SW480 (cell line): Measurements from ENCODE around the gene PRR19.

Experiments used
- DNase-seq: peaks from one replicate; pipeline ENCODE4 v3.0.0-alpha.2; 2016; ENCODE audit warnings: low spot score

Gene PRR19

GRCh38 chr19:42271861-42272534 lies 29.9 kb upstream of the PRR19 start:
- no peak for DNase-seq

- no peak for DNase-seq
These were observed 29.4 kb upstream of the PRR19 start for GRCh38 chr19:42272535-42272897.

- DNase-seq: no peak
These were observed 28.9 kb upstream of the PRR19 start for GRCh38 chr19:42272989-42273406.

- DNase-seq: no peak
These were observed 28.4 kb upstream of the PRR19 start for GRCh38 chr19:42273407-42274064.

GRCh38 chr19:42274065-42274682 lies 27.8 kb upstream of the PRR19 start:
- no peak for DNase-seq

- DNase-seq: no peak
These were observed 26.8 kb upstream of the PRR19 start for GRCh38 chr19:42275103-42275502.

GRCh38 chr19:42275517-42275916 lies 26.4 kb upstream of the PRR19 start:
- no peak for DNase-seq

- DNase-seq: no peak
These were observed 25.6 kb upstream of the PRR19 start for GRCh38 chr19:42276284-42276683.

GRCh38 chr19:42276821-42277220 lies 25.1 kb upstream of the PRR19 start:
- no peak for DNase-seq

- DNase-seq: no peak
These were observed 24.0 kb upstream of the PRR19 start for GRCh38 chr19:42277821-42278451.

- DNase-seq: no peak
These were observed 23.3 kb upstream of the PRR19 start for GRCh38 chr19:42278452-42279154.

GRCh38 chr19:42279155-42279901 lies 22.6 kb upstream of the PRR19 start:
- DNase-seq: no peak

GRCh38 chr19:42279902-42280814 lies 21.8 kb upstream of the PRR19 start:
- peak; percentile 95 for DNase-seq

- no peak for DNase-seq
These were observed 21.2 kb upstream of the PRR19 start for GRCh38 chr19:42280815-42281145.

GRCh38 chr19:42281146-42281826 lies 20.6 kb upstream of the PRR19 start:
- peak; percentile 74 for DNase-seq

GRCh38 chr19:42281827-42282762 lies 19.8 kb upstream of the PRR19 start:
- peak; percentile 65 for DNase-seq

- no peak for DNase-seq
These were observed 19.1 kb upstream of the PRR19 start for GRCh38 chr19:42282819-42283187.

- DNase-seq: peak; percentile 95
These were observed 18.5 kb upstream of the PRR19 start for GRCh38 chr19:42283188-42284065.
